GM23338 (cell line): Measurements from ENCODE around the gene GABRQ. TPM values are rescaled to one million over a fixed set of nuclear protein-coding genes. Genes with fewer than 3 reads are reported as not detected.

Source experiments
- ATAC-seq: fragments of 200-7000 bp; cut with Tn5 transposase; 3 replicates; pipeline ENCODE4 v1.9.1; 2020
- DNase-seq: peaks from one replicate; pipeline ENCODE4 v3.0.0-alpha.2; 2015; ENCODE audit warnings: low spot score
- H2AFZ ChIP-seq: fragments of 200-600 bp; sonication (generic); 2 replicates; pipeline ENCODE4 v1.8.0; 2016; ENCODE audit warnings: antibody characterized with exemption, mild to moderate bottlenecking, moderate library complexity
- H3F3A ChIP-seq: fragments of 200-600 bp; sonication (generic); replicated peaks from 2 replicates; pipeline ENCODE4 v1.8.0; 2017; ENCODE audit warnings: antibody characterized with exemption, mixed run types, low read depth
- H3K27ac ChIP-seq: fragments of 200-600 bp; sonication (generic); 2 replicates; pipeline ENCODE4 v1.6.1; 2016; ENCODE audit warnings: low read depth
- H3K27me3 ChIP-seq: fragments of 200-600 bp; sonication (generic); 2 replicates; pipeline ENCODE4 v1.8.0; 2016; ENCODE audit warnings: mild to moderate bottlenecking, mixed run types, moderate library complexity; ENCODE audit not compliant: insufficient read depth
- H3K36me3 ChIP-seq: fragments of 200-600 bp; sonication (generic); 2 replicates; pipeline ENCODE4 v1.8.0; 2016; ENCODE audit warnings: mild to moderate bottlenecking; ENCODE audit not compliant: insufficient read depth
- H3K4me1 ChIP-seq: fragments of 200-600 bp; sonication (generic); 2 replicates; pipeline ENCODE4 v1.8.0; 2016; ENCODE audit warnings: mild to moderate bottlenecking, moderate library complexity; ENCODE audit not compliant: insufficient read depth
- H3K4me2 ChIP-seq: fragments of 200-600 bp; sonication (generic); 2 replicates; pipeline ENCODE4 v1.7.1; 2017; ENCODE audit warnings: mixed run types
- H3K4me3 ChIP-seq: fragments of 200-600 bp; sonication (generic); 2 replicates; pipeline ENCODE4 v1.6.1; 2016; ENCODE audit warnings: mixed run types
- H3K79me2 ChIP-seq: fragments of 200-600 bp; sonication (generic); replicated peaks from 2 replicates; pipeline ENCODE4 v1.8.0; 2017; ENCODE audit warnings: mild to moderate bottlenecking; ENCODE audit not compliant: insufficient read depth
- H3K9me2 ChIP-seq: fragments of 200-600 bp; sonication (generic); 2 replicates; pipeline ENCODE4 v1.8.0; 2017; ENCODE audit not compliant: insufficient read depth
- H4K20me1 ChIP-seq: fragments of 200-600 bp; sonication (generic); replicated peaks from 2 replicates; pipeline ENCODE4 v1.8.0; 2017; ENCODE audit warnings: mild to moderate bottlenecking; ENCODE audit not compliant: insufficient read depth
- H3K27ac Mint-ChIP-seq: 2 replicates; pipeline ENCODE4 v1.8.0; 2020; ENCODE audit warnings: inconsistent platforms, mild to moderate bottlenecking, moderate library complexity, mixed read lengths
- H3K27me3 Mint-ChIP-seq: 3 replicates; pipeline ENCODE4 v1.8.0; 2022; ENCODE audit warnings: low read depth, mild to moderate bottlenecking, moderate library complexity, mixed read lengths, inconsistent platforms; ENCODE audit not compliant: insufficient read depth, poor library complexity
- H3K36me3 Mint-ChIP-seq: 3 replicates; pipeline ENCODE4 v1.8.0; 2021; ENCODE audit warnings: low read depth, mild to moderate bottlenecking, inconsistent platforms, moderate library complexity, mixed read lengths
- H3K4me1 Mint-ChIP-seq: 3 replicates; pipeline ENCODE4 v1.8.0; 2020; ENCODE audit warnings: mild to moderate bottlenecking, inconsistent platforms, mixed read lengths
- H3K4me3 Mint-ChIP-seq: 3 replicates; pipeline ENCODE4 v1.8.0; 2021; ENCODE audit warnings: moderate library complexity, mild to moderate bottlenecking, inconsistent platforms, mixed read lengths
- H3K9me3 Mint-ChIP-seq: 3 replicates; pipeline ENCODE4 v1.8.0; 2020; ENCODE audit warnings: moderate library complexity, mild to moderate bottlenecking, inconsistent platforms, mixed read lengths
- CREB1 ChIP-seq: fragments of 250-450 bp; sonication (Bioruptor Pico); IDR thresholded peaks from 2 replicates; pipeline ENCODE4 v1.5.0; 2020; ENCODE audit warnings: low read depth, mild to moderate bottlenecking, moderate library complexity
- EZH2phosphoT487 ChIP-seq: fragments of 200-600 bp; sonication (generic); IDR thresholded peaks from one replicate; pipeline ENCODE4 v1.8.1; 2018; ENCODE audit warnings: antibody characterized with exemption; ENCODE audit not compliant: unreplicated experiment
- JUNB ChIP-seq: IDR thresholded peaks from one replicate; pipeline ENCODE4 v1.6.1; 2016; ENCODE audit warnings: antibody characterized with exemption; ENCODE audit not compliant: unreplicated experiment
- POLR2AphosphoS5 ChIP-seq: IDR thresholded peaks from 2 replicates; pipeline ENCODE4 v1.6.1; 2016; ENCODE audit warnings: antibody characterized with exemption, low read depth
- ZNF114 ChIP-seq: fragments of 250-450 bp; sonication (Bioruptor Pico); IDR thresholded peaks from 2 replicates; pipeline ENCODE4 v1.5.0; 2020; ENCODE audit warnings: mild to moderate bottlenecking, moderate library complexity
- polyA plus RNA-seq: library from polyadenylated mRNA; unstranded; fragments of >200 nt; fragmentation: Nextera tagmentation; extraction: Ambion mirVana; gene quantifications from 2 replicates; pipeline ENCODE4 v1.2.1, GENCODE V29; 2016
- total RNA-seq: library from RNA; depleted of rRNA; stranded (reverse); fragments of >200 nt; shearing (Covaris generic); gene quantifications from 2 replicates; pipeline ENCODE4 v1.2.3, GENCODE V29; 2014
- TF ChIP-seq, protein P1 (sequence below): IDR thresholded peaks from one replicate; pipeline ENCODE4 v1.6.1; 2018; ENCODE audit warnings: antibody characterized with exemption; ENCODE audit not compliant: unreplicated experiment
- TF ChIP-seq, protein P2 (sequence below): IDR thresholded peaks from 2 replicates; pipeline ENCODE4 v1.6.1; 2016; ENCODE audit warnings: antibody characterized with exemption
- TF ChIP-seq, protein P3 (sequence below), 2 experiments: fragments of 200-600 bp in 1 of 2; sonication (generic) in 1 of 2; conservative IDR thresholded peaks; 2 replicates each; pipeline versions ENCODE4 v1.5.1 to v1.6.1; 2016 to 2017; ENCODE audit warnings: antibody characterized with exemption in 2 of 2, low read depth in 2 of 2, mild to moderate bottlenecking in 2 of 2, moderate library complexity in 1 of 2

Gene GABRQ
- total and polyA plus RNA-seq, 2 experiments from 2014 or later = 2.2 to 7.8 TPM

DNA sequence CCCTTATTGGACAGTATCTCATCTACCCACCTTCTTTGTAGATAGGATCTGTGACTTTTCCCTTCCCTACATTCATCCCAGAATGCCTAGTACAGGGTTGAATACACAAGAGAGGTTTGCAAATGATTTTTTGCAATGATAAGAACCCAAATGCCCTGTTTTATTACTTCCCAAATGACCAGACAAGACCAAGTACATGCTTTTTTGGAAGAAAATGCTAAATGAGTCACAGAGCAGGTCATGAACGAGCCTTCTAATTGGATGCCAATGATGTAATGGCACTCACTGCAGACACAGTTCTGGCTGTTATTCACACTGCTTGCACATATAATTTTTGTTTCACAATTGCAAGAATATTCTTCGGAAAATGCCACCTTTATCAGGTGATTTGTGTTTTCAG is 17.8 kb upstream of the GABRQ start:
- no peaks in the 10 kb centered on the region for H3K4me1 Mint-ChIP-seq
- H3K4me1 ChIP-seq = no peaks in the 10 kb centered on the region
- H3K27ac ChIP-seq = no peak overlapping the region
- H3K36me3 ChIP-seq = no peaks in the 10 kb centered on the region
- no peaks in the 10 kb centered on the region for H3K9me2 ChIP-seq
- no peak overlapping the region for H3K27ac Mint-ChIP-seq
- H2AFZ ChIP-seq = no peak overlapping the region
- H3K4me3 Mint-ChIP-seq = no peak overlapping the region
- H3K27me3 Mint-ChIP-seq = no peaks in the 10 kb centered on the region
- H3K4me2 ChIP-seq = no peak overlapping the region
- H3K4me3 ChIP-seq = no peak overlapping the region
- H3F3A ChIP-seq = no peaks in the 10 kb centered on the region
- ATAC-seq (no peak), DNase-seq (no peak)
- no peaks in the 10 kb centered on the region for H3K9me3 Mint-ChIP-seq
- H3K79me2 ChIP-seq = no peaks in the 10 kb centered on the region
- TF ChIP-seq POLR2AphosphoS5 (no peak), CREB1 (CRISPR knock-in tag) (no peak), ZNF114 (CRISPR knock-in tag) (no peak), JUNB (no peak)
- TF ChIP-seq, protein P1, sequence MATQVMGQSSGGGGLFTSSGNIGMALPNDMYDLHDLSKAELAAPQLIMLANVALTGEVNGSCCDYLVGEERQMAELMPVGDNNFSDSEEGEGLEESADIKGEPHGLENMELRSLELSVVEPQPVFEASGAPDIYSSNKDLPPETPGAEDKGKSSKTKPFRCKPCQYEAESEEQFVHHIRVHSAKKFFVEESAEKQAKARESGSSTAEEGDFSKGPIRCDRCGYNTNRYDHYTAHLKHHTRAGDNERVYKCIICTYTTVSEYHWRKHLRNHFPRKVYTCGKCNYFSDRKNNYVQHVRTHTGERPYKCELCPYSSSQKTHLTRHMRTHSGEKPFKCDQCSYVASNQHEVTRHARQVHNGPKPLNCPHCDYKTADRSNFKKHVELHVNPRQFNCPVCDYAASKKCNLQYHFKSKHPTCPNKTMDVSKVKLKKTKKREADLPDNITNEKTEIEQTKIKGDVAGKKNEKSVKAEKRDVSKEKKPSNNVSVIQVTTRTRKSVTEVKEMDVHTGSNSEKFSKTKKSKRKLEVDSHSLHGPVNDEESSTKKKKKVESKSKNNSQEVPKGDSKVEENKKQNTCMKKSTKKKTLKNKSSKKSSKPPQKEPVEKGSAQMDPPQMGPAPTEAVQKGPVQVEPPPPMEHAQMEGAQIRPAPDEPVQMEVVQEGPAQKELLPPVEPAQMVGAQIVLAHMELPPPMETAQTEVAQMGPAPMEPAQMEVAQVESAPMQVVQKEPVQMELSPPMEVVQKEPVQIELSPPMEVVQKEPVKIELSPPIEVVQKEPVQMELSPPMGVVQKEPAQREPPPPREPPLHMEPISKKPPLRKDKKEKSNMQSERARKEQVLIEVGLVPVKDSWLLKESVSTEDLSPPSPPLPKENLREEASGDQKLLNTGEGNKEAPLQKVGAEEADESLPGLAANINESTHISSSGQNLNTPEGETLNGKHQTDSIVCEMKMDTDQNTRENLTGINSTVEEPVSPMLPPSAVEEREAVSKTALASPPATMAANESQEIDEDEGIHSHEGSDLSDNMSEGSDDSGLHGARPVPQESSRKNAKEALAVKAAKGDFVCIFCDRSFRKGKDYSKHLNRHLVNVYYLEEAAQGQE = no peak
- TF ChIP-seq, protein P2, sequence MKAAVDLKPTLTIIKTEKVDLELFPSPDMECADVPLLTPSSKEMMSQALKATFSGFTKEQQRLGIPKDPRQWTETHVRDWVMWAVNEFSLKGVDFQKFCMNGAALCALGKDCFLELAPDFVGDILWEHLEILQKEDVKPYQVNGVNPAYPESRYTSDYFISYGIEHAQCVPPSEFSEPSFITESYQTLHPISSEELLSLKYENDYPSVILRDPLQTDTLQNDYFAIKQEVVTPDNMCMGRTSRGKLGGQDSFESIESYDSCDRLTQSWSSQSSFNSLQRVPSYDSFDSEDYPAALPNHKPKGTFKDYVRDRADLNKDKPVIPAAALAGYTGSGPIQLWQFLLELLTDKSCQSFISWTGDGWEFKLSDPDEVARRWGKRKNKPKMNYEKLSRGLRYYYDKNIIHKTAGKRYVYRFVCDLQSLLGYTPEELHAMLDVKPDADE = no peak
- no peaks in the 10 kb centered on the region for H3K36me3 Mint-ChIP-seq
- H4K20me1 ChIP-seq = no peaks in the 10 kb centered on the region
- H3K27me3 ChIP-seq = no peaks in the 10 kb centered on the region

DNA sequence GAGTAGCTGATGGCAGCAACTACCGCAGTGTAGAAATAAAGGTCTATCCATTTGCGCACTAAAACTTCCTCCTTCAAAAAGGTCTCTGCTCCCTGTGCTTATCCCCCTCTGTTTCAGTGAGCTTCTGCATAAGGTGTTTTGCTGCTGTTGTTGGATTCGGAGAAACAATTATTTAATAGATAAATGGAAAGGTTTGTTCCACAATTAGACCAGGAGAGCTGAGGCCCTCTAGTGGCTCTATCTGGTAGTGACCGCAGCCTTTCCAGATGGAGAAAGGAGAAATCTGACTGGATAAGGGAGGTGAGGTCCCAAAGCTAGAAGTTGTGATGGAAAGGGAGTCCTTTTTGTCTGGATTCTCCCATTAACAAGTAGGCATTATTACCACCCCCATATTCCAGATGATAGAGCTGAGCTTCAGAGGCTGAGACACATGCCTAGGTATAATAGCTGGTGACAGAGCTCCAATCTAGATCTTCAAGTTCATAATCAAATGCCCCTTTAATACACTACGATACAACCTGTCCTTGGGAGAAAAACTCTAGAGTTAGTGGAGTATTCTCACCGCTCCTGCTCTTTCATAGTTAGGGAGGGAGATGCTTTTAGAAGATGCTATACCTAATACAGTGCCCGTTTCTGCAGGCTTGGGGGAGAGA is 5.1 kb upstream of the GABRQ start:
- no peaks in the 10 kb centered on the region for H3K27me3 Mint-ChIP-seq

More for the DNA sequence above, 5.1 kb upstream of the GABRQ start:
- H3K4me3 ChIP-seq = no peak overlapping the region
- no peaks in the 10 kb centered on the region for H3K36me3 Mint-ChIP-seq
- H3K4me2 ChIP-seq = no peak overlapping the region
- no peaks in the 10 kb centered on the region for H3K27me3 ChIP-seq
- H3F3A ChIP-seq = no peaks in the 10 kb centered on the region
- H3K79me2 ChIP-seq = no peaks in the 10 kb centered on the region
- TF ChIP-seq POLR2AphosphoS5 = no peak
- TF ChIP-seq, protein P3, sequence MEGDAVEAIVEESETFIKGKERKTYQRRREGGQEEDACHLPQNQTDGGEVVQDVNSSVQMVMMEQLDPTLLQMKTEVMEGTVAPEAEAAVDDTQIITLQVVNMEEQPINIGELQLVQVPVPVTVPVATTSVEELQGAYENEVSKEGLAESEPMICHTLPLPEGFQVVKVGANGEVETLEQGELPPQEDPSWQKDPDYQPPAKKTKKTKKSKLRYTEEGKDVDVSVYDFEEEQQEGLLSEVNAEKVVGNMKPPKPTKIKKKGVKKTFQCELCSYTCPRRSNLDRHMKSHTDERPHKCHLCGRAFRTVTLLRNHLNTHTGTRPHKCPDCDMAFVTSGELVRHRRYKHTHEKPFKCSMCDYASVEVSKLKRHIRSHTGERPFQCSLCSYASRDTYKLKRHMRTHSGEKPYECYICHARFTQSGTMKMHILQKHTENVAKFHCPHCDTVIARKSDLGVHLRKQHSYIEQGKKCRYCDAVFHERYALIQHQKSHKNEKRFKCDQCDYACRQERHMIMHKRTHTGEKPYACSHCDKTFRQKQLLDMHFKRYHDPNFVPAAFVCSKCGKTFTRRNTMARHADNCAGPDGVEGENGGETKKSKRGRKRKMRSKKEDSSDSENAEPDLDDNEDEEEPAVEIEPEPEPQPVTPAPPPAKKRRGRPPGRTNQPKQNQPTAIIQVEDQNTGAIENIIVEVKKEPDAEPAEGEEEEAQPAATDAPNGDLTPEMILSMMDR (conservative IDR thresholded peaks at IDR 0.05; ENCODE audit: low read depth in 2 of 2) = peak; percentile 72 to 76
- no peak for TF ChIP-seq EZH2phosphoT487
- DNase-seq = peak; percentile 62
- H3K4me1 Mint-ChIP-seq = peaks cover 6% of the 10 kb centered on the region; the same call in 2 of the 3 replicates
- no peaks in the 10 kb centered on the region for H3K9me2 ChIP-seq
- no peaks in the 10 kb centered on the region for H4K20me1 ChIP-seq
- H3K9me3 Mint-ChIP-seq = no peaks in the 10 kb centered on the region; the same call in 2 of the 3 replicates
- H3K27ac Mint-ChIP-seq = no peak overlapping the region
- no peaks in the 10 kb centered on the region for H3K36me3 ChIP-seq
- no peaks in the 10 kb centered on the region for H3K4me1 ChIP-seq
- H3K4me3 Mint-ChIP-seq = no peak overlapping the region
- H3K27ac ChIP-seq = no peak overlapping the region
- no peak for ATAC-seq
- H2AFZ ChIP-seq = no peak overlapping the region
